ENCODE results near the gene ARMC10.
"Not testable (repeated sequence)": the region's sequence is repeated elsewhere in the genome, so short reads cannot be mapped to it uniquely, and the experiment has no call there.

Gene ARMC10

GRCh38 chr7:103078226-103078625, 3.3 kb downstream of the ARMC10 start:
- DNase-seq (ENCODE audit: low spot score), result not testable (repeated sequence)

- DNase-seq (ENCODE audit: low spot score), result no peak
Measured at GRCh38 chr7:103079836-103080235, 4.9 kb downstream of the ARMC10 start.

GRCh38 chr7:103080923-103081322, 6.0 kb downstream of the ARMC10 start:
- no peak for DNase-seq (ENCODE audit: low spot score)

- DNase-seq (ENCODE audit: low spot score), result no peak
Measured at GRCh38 chr7:103082497-103082896, 7.6 kb downstream of the ARMC10 start.

GRCh38 chr7:103083210-103083609, 8.3 kb downstream of the ARMC10 start:
- DNase-seq (ENCODE audit: low spot score), result no peak

GRCh38 chr7:103092321-103092720, 17.4 kb downstream of the ARMC10 start:
- not testable (repeated sequence) for DNase-seq (ENCODE audit: low spot score)

GRCh38 chr7:103093429-103093828, 18.5 kb downstream of the ARMC10 start:
- DNase-seq (ENCODE audit: low spot score), result no peak

- DNase-seq (ENCODE audit: low spot score), result no peak
Measured at GRCh38 chr7:103094102-103094501, 19.2 kb downstream of the ARMC10 start.

- not testable (repeated sequence) for DNase-seq (ENCODE audit: low spot score)
Measured at GRCh38 chr7:103095558-103095957, 20.6 kb downstream of the ARMC10 start.

- no peak for DNase-seq (ENCODE audit: low spot score)
Measured at GRCh38 chr7:103097041-103097440, 22.1 kb downstream of the ARMC10 start.

- no peak for DNase-seq (ENCODE audit: low spot score)
Measured at GRCh38 chr7:103100348-103100747, 25.4 kb downstream of the ARMC10 start.

GRCh38 chr7:103101543-103101942, 26.6 kb downstream of the ARMC10 start:
- DNase-seq (ENCODE audit: low spot score), result no peak

GRCh38 chr7:103106005-103106702, 31.2 kb downstream of the ARMC10 start:
- no peak for DNase-seq (ENCODE audit: low spot score)

GRCh38 chr7:103106703-103107070, 31.7 kb downstream of the ARMC10 start:
- DNase-seq (ENCODE audit: low spot score), result not testable (repeated sequence)

- DNase-seq (ENCODE audit: low spot score), result peak; percentile 44
Measured at GRCh38 chr7:103113164-103113563, 38.2 kb downstream of the ARMC10 start.

- DNase-seq (ENCODE audit: low spot score), result no peak
Measured at GRCh38 chr7:103114576-103115008, 39.7 kb downstream of the ARMC10 start.

- DNase-seq (ENCODE audit: low spot score), result no peak
Measured at GRCh38 chr7:103115771-103116170, 40.8 kb downstream of the ARMC10 start.

GRCh38 chr7:103116511-103116910, 41.6 kb downstream of the ARMC10 start:
- DNase-seq (ENCODE audit: low spot score), result no peak

- no peak for DNase-seq (ENCODE audit: low spot score)
Measured at GRCh38 chr7:103116991-103117390, 42.1 kb downstream of the ARMC10 start.

GRCh38 chr7:103117465-103117864, 42.5 kb downstream of the ARMC10 start:
- DNase-seq (ENCODE audit: low spot score), result no peak

GRCh38 chr7:103119791-103120291, 44.9 kb downstream of the ARMC10 start:
- DNase-seq (ENCODE audit: low spot score), result no peak

GRCh38 chr7:103120362-103120761, 45.4 kb downstream of the ARMC10 start:
- no peak for DNase-seq (ENCODE audit: low spot score)

GRCh38 chr7:103121641-103122040, 46.7 kb downstream of the ARMC10 start:
- DNase-seq (ENCODE audit: low spot score), result no peak

- DNase-seq (ENCODE audit: low spot score), result no peak
Measured at GRCh38 chr7:103123529-103123928, 48.6 kb downstream of the ARMC10 start.

All from LoVo (cell line).